ENCODE results near the gene RPS19BP1.

RPS19BP1 gene

DNA sequence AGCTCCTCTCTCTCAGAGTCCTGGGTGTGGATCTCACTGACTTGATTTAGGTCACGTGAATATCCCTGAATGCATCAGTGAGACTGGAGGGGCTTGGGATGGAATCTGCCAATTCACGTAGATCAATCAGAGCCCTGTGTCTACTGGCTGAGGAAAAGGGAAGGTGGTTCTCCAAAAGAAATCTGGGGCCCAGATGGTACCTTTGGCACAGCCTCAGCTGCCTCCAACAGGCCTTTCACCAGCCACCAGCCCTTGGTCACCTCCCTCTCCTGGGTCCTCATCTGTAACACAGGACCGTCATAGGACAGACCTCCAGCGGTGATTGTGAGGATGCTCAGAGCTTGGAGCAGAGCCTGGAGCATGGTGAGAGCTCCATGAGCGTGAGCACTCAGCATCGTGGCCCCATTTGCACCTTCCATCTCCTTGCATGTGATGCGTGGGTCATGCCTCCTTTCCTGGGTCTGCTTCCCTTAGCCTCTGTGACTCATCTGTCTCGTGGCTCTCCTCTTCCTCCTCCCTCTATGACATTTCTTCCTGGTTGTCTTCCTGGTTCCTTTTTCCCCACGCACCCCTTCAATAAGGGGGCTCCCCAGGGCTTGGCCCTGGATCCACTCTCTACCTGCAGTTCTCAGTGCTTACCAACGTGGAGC lies 38.0 kb downstream of the RPS19BP1 start:
- Histone ChIP-seq H3K4me2 (ENCODE audit: insufficient read depth, low read length) (no peak overlapping the region), H3K9ac (ENCODE audit: low read depth, low read length) (no peak overlapping the region), H3K9me3 (ENCODE audit: insufficient read depth, low read length, severe bottlenecking) (no peaks in the 10 kb centered on the region), H2AFZ (ENCODE audit: low read depth, low read length) (no peak overlapping the region), H4K20me1 (ENCODE audit: insufficient read depth, low read length) (no peaks in the 10 kb centered on the region), H3K27ac (ENCODE audit: low read length) (no peak overlapping the region), H3K4me1 (ENCODE audit: insufficient read depth, low read length) (peaks cover 6% of the 10 kb centered on the region; the same call in 1 of the 2 replicates), H3K27me3 (ENCODE audit: insufficient read depth, low read length, poor library complexity) (no peaks in the 10 kb centered on the region), H3K36me3 (ENCODE audit: insufficient read depth, low read length) (no peaks in the 10 kb centered on the region), H3K79me2 (ENCODE audit: insufficient read depth, low read length) (no peaks in the 10 kb centered on the region), H3K4me3 (ENCODE audit: low read depth in 1 of 2, low read length in 2 of 2) (no peak overlapping the region)
- TF ChIP-seq, protein P1, sequence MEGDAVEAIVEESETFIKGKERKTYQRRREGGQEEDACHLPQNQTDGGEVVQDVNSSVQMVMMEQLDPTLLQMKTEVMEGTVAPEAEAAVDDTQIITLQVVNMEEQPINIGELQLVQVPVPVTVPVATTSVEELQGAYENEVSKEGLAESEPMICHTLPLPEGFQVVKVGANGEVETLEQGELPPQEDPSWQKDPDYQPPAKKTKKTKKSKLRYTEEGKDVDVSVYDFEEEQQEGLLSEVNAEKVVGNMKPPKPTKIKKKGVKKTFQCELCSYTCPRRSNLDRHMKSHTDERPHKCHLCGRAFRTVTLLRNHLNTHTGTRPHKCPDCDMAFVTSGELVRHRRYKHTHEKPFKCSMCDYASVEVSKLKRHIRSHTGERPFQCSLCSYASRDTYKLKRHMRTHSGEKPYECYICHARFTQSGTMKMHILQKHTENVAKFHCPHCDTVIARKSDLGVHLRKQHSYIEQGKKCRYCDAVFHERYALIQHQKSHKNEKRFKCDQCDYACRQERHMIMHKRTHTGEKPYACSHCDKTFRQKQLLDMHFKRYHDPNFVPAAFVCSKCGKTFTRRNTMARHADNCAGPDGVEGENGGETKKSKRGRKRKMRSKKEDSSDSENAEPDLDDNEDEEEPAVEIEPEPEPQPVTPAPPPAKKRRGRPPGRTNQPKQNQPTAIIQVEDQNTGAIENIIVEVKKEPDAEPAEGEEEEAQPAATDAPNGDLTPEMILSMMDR (IDR thresholded peaks at IDR 0.05; ENCODE audit: borderline replicate concordance, extremely low read depth, low read length, poor library complexity, severe bottlenecking) = no peak
- no peak for TF ChIP-seq EZH2 (IDR thresholded peaks at IDR 0.05; ENCODE audit: borderline replicate concordance, low read depth, low read length, severe bottlenecking)
- ATAC-seq (ENCODE audit: insufficient read depth, low read depth) (no peak), DNase-seq (no peak)

DNA sequence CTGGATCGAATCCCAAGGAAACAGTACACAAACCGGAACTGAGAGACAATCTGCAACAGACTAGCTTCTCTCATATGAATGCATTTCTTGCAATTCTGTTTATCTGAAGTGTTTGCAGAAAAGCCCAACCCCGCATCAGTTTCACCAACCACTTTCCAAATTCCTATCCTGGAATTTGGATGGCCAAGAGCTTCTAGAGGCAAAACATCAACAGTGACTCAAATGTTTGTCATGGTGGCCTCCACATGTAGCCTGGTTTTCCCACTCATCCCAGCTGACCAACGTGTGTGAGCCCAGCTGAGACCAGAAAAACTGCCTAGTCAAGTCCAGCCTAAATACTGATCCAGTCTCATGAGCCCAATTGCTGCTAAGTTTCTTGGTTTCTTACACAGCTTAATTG lies 38.8 kb downstream of the RPS19BP1 start:
- H3K9ac ChIP-seq (ENCODE audit: low read depth, low read length) = no peak overlapping the region
- no peak overlapping the region for H3K4me3 ChIP-seq (ENCODE audit: low read depth in 1 of 2, low read length in 2 of 2)
- H4K20me1 ChIP-seq (ENCODE audit: insufficient read depth, low read length) = no peaks in the 10 kb centered on the region
- no peaks in the 10 kb centered on the region for H3K9me3 ChIP-seq (ENCODE audit: insufficient read depth, low read length, severe bottlenecking)
- no peak overlapping the region for H3K4me2 ChIP-seq (ENCODE audit: insufficient read depth, low read length)
- ATAC-seq (ENCODE audit: insufficient read depth, low read depth) = no peak
- H3K4me1 ChIP-seq (ENCODE audit: insufficient read depth, low read length) = peaks cover 7% of the 10 kb centered on the region; the same call in 1 of the 2 replicates
- no peaks in the 10 kb centered on the region for H3K79me2 ChIP-seq (ENCODE audit: insufficient read depth, low read length)
- H2AFZ ChIP-seq (ENCODE audit: low read depth, low read length) = no peak overlapping the region
- no peak for DNase-seq
- H3K36me3 ChIP-seq (ENCODE audit: insufficient read depth, low read length) = no peaks in the 10 kb centered on the region
- TF ChIP-seq EZH2 (IDR thresholded peaks at IDR 0.05; ENCODE audit: borderline replicate concordance, low read depth, low read length, severe bottlenecking) = no peak
- TF ChIP-seq, protein P1 (IDR thresholded peaks at IDR 0.05; ENCODE audit: borderline replicate concordance, extremely low read depth, low read length, poor library complexity, severe bottlenecking) = no peak
- H3K27me3 ChIP-seq (ENCODE audit: insufficient read depth, low read length, poor library complexity) = no peaks in the 10 kb centered on the region
- H3K27ac ChIP-seq (ENCODE audit: low read length) = no peak overlapping the region

DNA sequence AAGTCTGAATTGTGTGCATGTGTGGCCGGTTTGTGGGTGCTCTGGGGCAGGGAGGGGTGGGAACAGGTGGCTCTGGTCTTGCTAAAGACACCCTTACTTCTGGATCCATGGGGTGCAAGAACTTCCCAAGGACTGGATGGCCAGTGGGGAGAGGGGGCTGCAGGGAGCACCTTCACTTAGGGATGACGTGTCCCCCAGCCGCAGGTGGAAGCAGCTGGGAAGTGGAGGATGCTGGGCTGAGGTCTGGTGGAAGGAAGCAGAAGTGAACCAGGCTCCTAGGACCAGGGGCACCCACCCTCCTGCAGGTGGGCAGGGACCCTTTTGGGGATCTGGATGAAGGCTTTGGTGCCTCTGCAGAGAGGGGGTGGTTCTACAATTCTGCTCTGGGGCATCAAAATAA lies 40.4 kb downstream of the RPS19BP1 start:
- Histone ChIP-seq H3K27ac (ENCODE audit: low read length) (no peak overlapping the region), H2AFZ (ENCODE audit: low read depth, low read length) (no peak overlapping the region), H3K9ac (ENCODE audit: low read depth, low read length) (no peak overlapping the region), H3K27me3 (ENCODE audit: insufficient read depth, low read length, poor library complexity) (no peaks in the 10 kb centered on the region), H3K4me1 (ENCODE audit: insufficient read depth, low read length) (peaks cover 7% of the 10 kb centered on the region; the same call in 1 of the 2 replicates), H3K79me2 (ENCODE audit: insufficient read depth, low read length) (no peaks in the 10 kb centered on the region), H4K20me1 (ENCODE audit: insufficient read depth, low read length) (no peaks in the 10 kb centered on the region), H3K36me3 (ENCODE audit: insufficient read depth, low read length) (no peaks in the 10 kb centered on the region), H3K4me3 (ENCODE audit: low read depth in 1 of 2, low read length in 2 of 2) (no peak overlapping the region), H3K9me3 (ENCODE audit: insufficient read depth, low read length, severe bottlenecking) (no peaks in the 10 kb centered on the region), H3K4me2 (ENCODE audit: insufficient read depth, low read length) (no peak overlapping the region)
- TF ChIP-seq, protein P1 (IDR thresholded peaks at IDR 0.05; ENCODE audit: borderline replicate concordance, extremely low read depth, low read length, poor library complexity, severe bottlenecking) = no peak
- no peak for TF ChIP-seq EZH2 (IDR thresholded peaks at IDR 0.05; ENCODE audit: borderline replicate concordance, low read depth, low read length, severe bottlenecking)
- no peak for DNase-seq
- no peak for ATAC-seq (ENCODE audit: insufficient read depth, low read depth)

Data from DND-41 (cell line).